ENCODE measurements around the gene BRWD1.

The BRWD1 gene

GRCh38 chr21:39326607-39327307 is 13.3 kb upstream of the BRWD1 start:
- no peak for DNase-seq

GRCh38 chr21:39325458-39325857 is 12.0 kb upstream of the BRWD1 start:
- no peak for DNase-seq

DNA sequence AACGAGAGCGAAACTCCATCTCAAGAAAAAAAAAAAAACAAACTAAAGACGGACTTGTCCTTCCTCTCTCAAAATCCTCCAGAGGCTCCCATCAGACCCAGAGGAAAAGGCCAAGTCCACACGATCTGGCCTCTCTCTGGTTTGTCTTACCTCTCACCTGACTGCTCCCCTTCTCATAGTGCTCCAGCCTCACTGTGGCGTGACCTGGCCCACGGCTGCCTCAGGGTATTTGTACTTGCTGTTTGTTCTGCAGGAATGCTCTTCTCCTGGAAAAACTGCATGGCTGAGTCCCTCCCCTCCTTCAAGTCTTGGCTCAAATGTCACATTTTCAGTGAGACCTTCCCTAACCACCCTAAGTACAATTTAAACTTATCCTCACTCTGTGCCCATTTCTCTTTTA is 8.0 kb upstream of the BRWD1 start:
- DNase-seq = no peak

DNA sequence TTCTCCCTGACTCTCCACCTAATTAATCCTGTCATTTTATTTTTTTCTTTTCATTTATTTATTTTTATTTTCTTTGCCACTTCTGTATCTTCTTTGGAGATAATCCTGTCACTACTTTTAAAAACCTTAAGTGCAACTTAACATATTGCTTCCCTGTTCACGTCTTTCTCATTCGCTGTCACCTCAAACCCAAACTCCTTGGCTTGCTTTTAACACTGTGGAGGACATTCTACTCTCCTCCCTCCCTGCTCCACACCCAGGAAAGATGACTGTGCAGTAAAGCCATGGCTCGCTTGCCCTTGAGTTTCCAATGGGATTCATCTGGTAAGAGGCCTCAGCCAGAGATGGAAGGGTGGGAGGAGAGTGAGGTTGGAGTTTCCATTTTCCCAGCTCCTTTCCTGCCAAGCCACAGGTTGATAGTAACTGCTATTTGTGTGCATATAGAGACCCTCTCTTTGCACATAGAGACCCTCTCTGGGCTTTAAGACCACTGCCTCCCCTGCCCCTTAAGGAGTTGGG is 6.4 kb upstream of the BRWD1 start:
- no peak for DNase-seq

GRCh38 chr21:39319251-39319756 is 5.9 kb upstream of the BRWD1 start:
- no peak for DNase-seq

DNA sequence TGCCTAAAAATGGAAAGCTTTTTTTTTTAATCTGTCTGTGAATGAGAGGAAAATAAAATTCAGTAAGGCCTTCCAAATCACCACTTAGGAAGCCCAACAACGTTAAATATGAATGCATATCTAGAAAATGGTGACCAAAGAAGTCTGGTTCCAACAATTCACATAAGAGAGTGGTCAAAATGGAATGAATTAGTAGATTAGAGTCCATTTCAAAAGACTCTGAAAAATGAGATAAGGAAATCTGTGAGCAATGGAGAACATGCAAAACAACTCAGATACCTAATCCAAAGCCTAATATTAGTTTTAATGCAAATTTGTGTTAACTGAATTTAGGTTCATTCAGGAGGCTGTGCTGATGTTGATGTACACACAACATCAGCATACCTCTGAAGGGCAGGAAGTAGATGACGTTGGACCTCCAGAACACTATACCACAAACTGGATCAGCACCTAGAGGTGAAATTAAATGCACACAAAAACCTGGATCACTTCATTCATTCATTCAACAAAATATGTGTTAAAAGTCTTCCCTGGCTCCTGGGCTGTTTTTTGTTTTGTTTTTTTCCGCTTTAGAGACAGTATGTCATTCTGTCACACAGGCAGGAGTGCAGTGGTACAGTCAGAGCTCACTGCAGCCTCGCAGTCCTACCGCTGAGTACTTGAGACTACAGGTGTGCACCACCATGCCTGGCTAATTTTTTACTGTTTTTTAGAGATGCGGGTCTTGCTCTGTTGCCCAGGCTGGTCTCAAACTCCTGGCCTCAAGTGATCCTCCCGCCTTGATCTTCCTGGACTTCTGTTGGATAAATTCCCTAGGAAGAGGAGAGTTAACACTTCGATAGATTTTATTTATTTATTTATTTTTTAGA is 4.9 kb upstream of the BRWD1 start:
- DNase-seq = no peak

GRCh38 chr21:39317134-39318090 is 4.0 kb upstream of the BRWD1 start:
- no peak for DNase-seq

GRCh38 chr21:39316729-39317128 is 3.3 kb upstream of the BRWD1 start:
- DNase-seq = no peak

- DNase-seq = no peak
Measured at GRCh38 chr21:39315603-39316445, 2.4 kb upstream of the BRWD1 start.

DNA sequence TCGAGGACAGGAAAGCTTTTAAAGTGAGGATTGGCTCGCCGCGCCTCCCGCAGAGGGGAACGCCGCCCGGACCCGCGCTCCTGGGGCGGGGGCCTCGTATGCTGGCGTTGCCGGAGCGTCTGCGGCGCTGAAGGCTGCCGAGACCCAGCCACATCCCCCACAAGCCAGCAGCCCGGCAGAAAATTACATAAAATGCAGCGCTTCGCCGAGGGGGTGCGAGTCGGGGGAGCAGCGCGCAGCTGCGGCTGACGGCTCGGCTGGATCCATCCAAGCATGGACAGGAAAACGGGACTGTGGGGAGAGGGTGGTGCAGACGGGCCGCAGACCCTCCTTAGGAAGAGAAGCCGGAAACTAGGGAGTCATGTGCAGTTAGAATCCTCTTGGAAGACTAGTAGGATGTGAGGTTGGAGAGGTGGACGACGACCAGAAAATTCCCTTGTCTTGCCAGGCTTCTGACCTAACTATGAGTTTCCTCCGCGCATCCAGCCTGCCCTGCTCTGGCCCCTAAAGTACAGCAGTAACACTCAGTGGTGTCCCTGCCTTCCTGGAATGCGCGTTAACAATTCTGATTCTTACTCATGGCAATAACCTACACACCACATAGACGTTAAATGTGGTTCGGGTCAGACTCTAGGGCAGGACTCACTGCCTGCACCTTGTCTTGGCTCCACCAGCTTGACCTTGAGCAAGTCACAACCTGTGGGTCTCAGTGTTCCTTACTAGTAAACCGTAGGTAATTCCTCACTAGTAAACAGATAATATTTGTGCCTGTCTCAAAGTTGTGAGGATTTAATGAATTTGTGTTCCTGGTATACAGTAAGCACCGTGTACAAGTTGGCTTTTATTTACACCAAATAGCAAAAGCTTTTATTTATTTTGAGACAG is 953 bp upstream of the BRWD1 start:
- DNase-seq = peak in 1 of 2 donors; percentile 30

- DNase-seq = no peak
Measured at GRCh38 chr21:39313042-39313570, 326 bp downstream of the BRWD1 start.

- DNase-seq = peak; percentile 86 to 92
Measured at GRCh38 chr21:39312112-39313041, 1.1 kb downstream of the BRWD1 start.

GRCh38 chr21:39311164-39311563 is 2.3 kb downstream of the BRWD1 start:
- no peak for DNase-seq

GRCh38 chr21:39307466-39307865 is 6.0 kb downstream of the BRWD1 start:
- no peak for DNase-seq

DNA sequence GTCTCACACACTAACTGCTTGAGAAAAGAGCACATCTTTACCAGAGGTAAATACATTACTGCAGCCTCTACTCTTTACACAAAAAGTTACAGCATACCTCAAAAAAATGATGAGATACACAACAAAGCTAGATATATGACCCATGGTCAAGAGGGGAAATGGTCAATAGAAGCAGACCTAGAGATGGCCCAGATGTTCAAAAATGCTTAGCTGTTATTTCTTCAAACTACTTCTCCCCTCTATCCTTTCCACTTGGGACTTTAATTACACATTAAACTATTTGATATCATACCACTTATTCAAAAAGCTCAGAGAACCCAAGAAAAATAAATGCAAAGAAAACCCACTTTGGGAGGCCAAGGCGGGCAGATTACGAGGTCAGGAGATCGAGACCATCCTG is 12.8 kb downstream of the BRWD1 start:
- DNase-seq = no peak

- DNase-seq = no peak
Measured at GRCh38 chr21:39296891-39297290, 16.5 kb downstream of the BRWD1 start.

- DNase-seq = no peak
Measured at GRCh38 chr21:39288987-39289386, 24.4 kb downstream of the BRWD1 start.

- DNase-seq = no peak
Measured at GRCh38 chr21:39282911-39283310, 30.5 kb downstream of the BRWD1 start.

- no peak for DNase-seq
Measured at GRCh38 chr21:39281853-39282252, 31.6 kb downstream of the BRWD1 start.

All from bone marrow (tissue), 2 donors.